ENCODE data around the gene C19orf38. TPM values are rescaled to one million over a fixed set of nuclear protein-coding genes. Genes with fewer than 3 reads are reported as not detected.

Gene C19orf38
- total and polyA plus RNA-seq, 2 donors (not counting 3 experiments of a cell fraction or from before 2014, with no cell fraction given), result not detected

GRCh38 chr19:10892256-10892655 is 44.0 kb downstream of the C19orf38 start:
- dilution Hi-C loops (cut with MboI; ENCODE audit: extremely low pct_ligation_motif_present, low sequenced_read_pairs), result no loop called here
- no peaks in the 10 kb centered on the region for H4K20me1 ChIP-seq (replicated peaks; ENCODE audit: control insufficient read depth, extremely low read depth, insufficient read depth, low read length)

More at GRCh38 chr19:10892256-10892655, 44.0 kb downstream of the C19orf38 start:
- FAIRE-seq, result no peak
- Histone ChIP-seq H3K4me3 (replicated peaks in 1 of 3; ENCODE audit: insufficient read depth in 1 of 3, low read depth in 1 of 3, low read length in 3 of 3) (no peak overlapping the region), H3K4me2 (ENCODE audit: insufficient read depth, low read length) (no peak overlapping the region), H3K27me3 (ENCODE audit: control insufficient read depth in 2 of 2, insufficient read depth in 2 of 2, low read length in 2 of 2) (no peaks in the 10 kb centered on the region), H3K36me3 (ENCODE audit: control insufficient read depth in 2 of 2, extremely low read depth in 1 of 2, insufficient read depth in 2 of 2, low read length in 2 of 2) (no peaks in the 10 kb centered on the region), H3K79me2 (ENCODE audit: control insufficient read depth, insufficient read depth, low read length) (peaks cover 25% of the 10 kb centered on the region), H3K9ac (replicated peaks; ENCODE audit: extremely low read depth, insufficient read depth, low read length) (no peak overlapping the region), H2AFZ (ENCODE audit: low read depth, low read length) (no peak overlapping the region), H3K9me1 (replicated peaks; ENCODE audit: control insufficient read depth, extremely low read depth, insufficient read depth, low read length) (no peaks in the 10 kb centered on the region), H3K9me3 (replicated peaks; ENCODE audit: control insufficient read depth, insufficient read depth, low read length) (no peaks in the 10 kb centered on the region), H3K27ac (ENCODE audit: insufficient read depth, low read depth, low read length) (no peak overlapping the region), H3K4me1 (ENCODE audit: control insufficient read depth, extremely low read depth, insufficient read depth, low read length) (no peaks in the 10 kb centered on the region)
- BruUV-seq (replicated peaks), result no TSS peak
- ChIA-PET POLR2A (no interaction called here), CTCF (interaction anchor here (0.8 to 3.2 kb wide), 3 partner anchors 21 to 31 kb away, joined by 3 to 13 read pairs (median 3); partner anchors contain the start of gene CARM1)
- TF ChIP-seq EZH2 (IDR thresholded peaks at IDR 0.05; ENCODE audit: borderline replicate concordance, low read depth, low read length, severe bottlenecking), result no peak
- TF ChIP-seq POLR2A (IDR thresholded peaks at IDR 0.05; ENCODE audit: low read depth, low read length), result no peak
- TF ChIP-seq CTCF (IDR thresholded peaks at IDR 0.05; ENCODE audit: extremely low read depth in 1 of 2, insufficient read depth in 1 of 2, low read depth in 1 of 2, low read length in 2 of 2), result no peak
- TF ChIP-seq MAX (IDR thresholded peaks at IDR 0.05; ENCODE audit: insufficient read depth, insufficient read length), result no peak
- TF ChIP-seq JUN (IDR thresholded peaks at IDR 0.05; ENCODE audit: borderline replicate concordance, insufficient read depth, insufficient read length, low read depth), result no peak
- TF ChIP-seq FOS (IDR thresholded peaks at IDR 0.05; ENCODE audit: borderline replicate concordance, insufficient read depth, low read length), result no peak
- no peak for TF ChIP-seq GATA2 (IDR thresholded peaks at IDR 0.05; ENCODE audit: insufficient read depth, insufficient read length, low read depth, low read length)
- no peak for TF ChIP-seq MYC (IDR thresholded peaks at IDR 0.05; ENCODE audit: low read depth, low read length)
- TF ChIP-seq POLR2AphosphoS5 (IDR thresholded peaks at IDR 0.05; ENCODE audit: insufficient read depth, low read depth, low read length), result no peak
- DNase-seq (ENCODE audit: low read depth, low spot score), result no peak
- intact Hi-C loops (cut with micrococcal nuclease), result no loop called here

Data from endothelial cell of umbilical vein (primary cell).